ENCODE data around the gene TWIST2. TPM values are rescaled to one million over a fixed set of nuclear protein-coding genes. Genes with fewer than 3 reads are reported as not detected.

TWIST2 gene
- total RNA-seq, 1 experiment from 2014 or later, result 0.22 TPM

DNA sequence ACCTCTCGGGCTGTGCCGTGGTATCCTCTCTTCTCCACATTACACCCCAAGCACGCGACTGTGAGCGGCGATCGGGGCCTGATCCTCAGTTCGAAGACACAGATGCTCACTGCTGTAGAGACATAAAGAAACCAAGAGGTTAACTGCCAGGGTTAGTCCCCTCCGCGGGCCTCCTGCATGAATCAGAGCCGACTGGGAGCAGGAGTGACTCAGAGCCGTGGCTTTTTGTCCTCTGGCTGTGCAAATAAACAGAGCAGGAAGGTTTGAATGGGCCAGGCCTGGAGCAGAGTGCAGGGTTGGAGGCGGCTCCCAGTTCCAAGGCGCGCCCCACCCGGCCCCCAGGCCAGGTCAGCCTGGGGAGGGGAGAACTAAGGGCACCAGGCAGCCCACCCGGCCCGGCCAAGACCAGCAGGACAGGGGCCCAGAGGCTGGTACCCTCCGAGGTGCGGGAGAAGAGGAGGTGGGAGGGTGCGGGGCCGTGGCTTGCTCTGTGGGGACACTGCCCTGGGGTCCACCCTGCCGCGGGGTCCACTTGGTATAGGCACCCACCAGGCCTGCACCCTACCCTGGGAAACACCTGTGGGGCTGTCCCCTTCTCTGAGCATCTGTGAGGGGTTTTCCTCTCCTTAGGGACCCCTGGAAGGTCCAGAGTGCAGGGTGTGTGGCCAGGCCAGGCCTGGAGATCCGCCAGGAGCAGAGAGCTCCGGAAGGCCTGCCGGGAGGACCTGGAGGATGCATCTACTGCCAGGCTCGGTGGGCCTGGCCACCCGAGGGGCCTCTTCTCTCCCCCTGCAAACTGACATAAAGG, 16.5 kb downstream of the TWIST2 start:
- TF ChIP-seq, protein P1, sequence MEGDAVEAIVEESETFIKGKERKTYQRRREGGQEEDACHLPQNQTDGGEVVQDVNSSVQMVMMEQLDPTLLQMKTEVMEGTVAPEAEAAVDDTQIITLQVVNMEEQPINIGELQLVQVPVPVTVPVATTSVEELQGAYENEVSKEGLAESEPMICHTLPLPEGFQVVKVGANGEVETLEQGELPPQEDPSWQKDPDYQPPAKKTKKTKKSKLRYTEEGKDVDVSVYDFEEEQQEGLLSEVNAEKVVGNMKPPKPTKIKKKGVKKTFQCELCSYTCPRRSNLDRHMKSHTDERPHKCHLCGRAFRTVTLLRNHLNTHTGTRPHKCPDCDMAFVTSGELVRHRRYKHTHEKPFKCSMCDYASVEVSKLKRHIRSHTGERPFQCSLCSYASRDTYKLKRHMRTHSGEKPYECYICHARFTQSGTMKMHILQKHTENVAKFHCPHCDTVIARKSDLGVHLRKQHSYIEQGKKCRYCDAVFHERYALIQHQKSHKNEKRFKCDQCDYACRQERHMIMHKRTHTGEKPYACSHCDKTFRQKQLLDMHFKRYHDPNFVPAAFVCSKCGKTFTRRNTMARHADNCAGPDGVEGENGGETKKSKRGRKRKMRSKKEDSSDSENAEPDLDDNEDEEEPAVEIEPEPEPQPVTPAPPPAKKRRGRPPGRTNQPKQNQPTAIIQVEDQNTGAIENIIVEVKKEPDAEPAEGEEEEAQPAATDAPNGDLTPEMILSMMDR (conservative IDR thresholded peaks at IDR 0.05), result no peak
- Histone ChIP-seq H3K79me2 (ENCODE audit: insufficient read depth, low read length) (no peaks in the 10 kb centered on the region), H3K4me1 (ENCODE audit: insufficient read depth, low read length) (0 out of 2 replicates have a peak, but pooled peaks cover 2% of the 10 kb centered on the region), H3K14ac (ENCODE audit: insufficient read depth, low read length) (peak overlapping the region; percentile 65), H3T11ph (ENCODE audit: low read length) (no peak overlapping the region), H4K8ac (replicated peaks; ENCODE audit: insufficient read length, low read depth, low read length) (no peak overlapping the region), H3K18ac (ENCODE audit: insufficient read length, low read depth, low read length) (no peak overlapping the region), H3K56ac (ENCODE audit: insufficient read length, low read depth, low read length) (no peak overlapping the region), H2AK5ac (ENCODE audit: insufficient read length, low read length) (no peak overlapping the region), H2BK5ac (ENCODE audit: insufficient read length, low read length) (no peak overlapping the region), H2BK120ac (ENCODE audit: low read depth, low read length, poor library complexity, severe bottlenecking) (no peak overlapping the region), H3K27me3 (ENCODE audit: insufficient read depth, low read length) (no peaks in the 10 kb centered on the region), H2BK12ac (ENCODE audit: insufficient read length, low read depth, low read length) (no peak overlapping the region), H3K23me2 (ENCODE audit: insufficient read length, low read depth, low read length, poor library complexity, severe bottlenecking) (no peaks in the 10 kb centered on the region), H4K91ac (ENCODE audit: insufficient read length, low read depth, low read length) (peak overlapping the region; percentile 62), H3K79me1 (ENCODE audit: insufficient read depth, low read depth, low read length, poor library complexity, severe bottlenecking) (no peaks in the 10 kb centered on the region), H2BK20ac (ENCODE audit: low read depth, low read length, poor library complexity, severe bottlenecking) (no peak overlapping the region), H3K4me2 (ENCODE audit: insufficient read depth, insufficient read length, low read length) (no peak overlapping the region), H4K5ac (ENCODE audit: insufficient read length, low read depth, low read length) (no peak overlapping the region), H2BK15ac (ENCODE audit: low read depth, low read length) (no peak overlapping the region; the same call in 1 of the 2 replicates), H2AFZ (ENCODE audit: low read length) (no peak overlapping the region), H3K23ac (ENCODE audit: insufficient read length, low read depth, low read length) (no peak overlapping the region), H3K27ac (ENCODE audit: insufficient read length, low read depth, low read length) (no peak overlapping the region), H3K9ac (ENCODE audit: extremely low read depth, insufficient read length, low read length) (no peak overlapping the region), H3K4ac (ENCODE audit: low read depth, low read length) (no peak overlapping the region), H3K9me3 (ENCODE audit: control insufficient read depth, low read depth, low read length) (no peaks in the 10 kb centered on the region), H4K20me1 (ENCODE audit: control insufficient read depth, insufficient read depth, insufficient read length) (no peaks in the 10 kb centered on the region)
- Mint-ChIP-seq H3K4me1 (peaks cover 10 to 11% of the 10 kb centered on the region in 2 experiments), H3K36me3 (ENCODE audit: insufficient read depth in 1 of 3, low read depth in 3 of 3) (peaks cover 0 to 1% (median 0%) of the 10 kb centered on the region in 3 experiments; a peak in 1 of 7 replicates), H3K27ac (peak overlapping the region in 2 of 3 experiments; percentile 16 to 62; a peak in 2 of 7 replicates), H3K4me3 (peak overlapping the region in 1 of 2 experiments; percentile 23; a peak in 1 of 5 replicates), H3K9me3 (no peaks in the 10 kb centered on the region), H3K27me3 (ENCODE audit: low read depth) (peaks cover 35% of the 10 kb centered on the region)
- DNase-seq, result peak; percentile 88
- WGBS (ENCODE audit: extremely low coverage, insufficient read length, low lambda C conversion rate), result no CpG with 5 or more reads among the region's 29 CpGs

Measured in H9 (cell line).